Activated CD8-positive, alpha-beta memory T cell treated with anti-CD3 and anti-CD28 coated beads, Interleukin-2, amount 50 U/mL, for 48 hours (primary cell): ENCODE results near the gene MAPK13.
"Not testable (repeated sequence)": the region's sequence is repeated elsewhere in the genome, so short reads cannot be mapped to it uniquely, and the experiment has no call there.

Source experiments
- DNase-seq: peaks from one replicate; pipeline ENCODE4 v3.0.0-alpha.2; 2020

Gene MAPK13

GRCh38 chr6:36115412-36115811, 14.9 kb upstream of the MAPK13 start:
- DNase-seq = no peak

- no peak for DNase-seq
Measured at GRCh38 chr6:36116066-36116864, 14.0 kb upstream of the MAPK13 start.

- no peak for DNase-seq
Measured at GRCh38 chr6:36116943-36117342, 13.4 kb upstream of the MAPK13 start.

- no peak for DNase-seq
Measured at GRCh38 chr6:36117658-36118549, 12.4 kb upstream of the MAPK13 start.

GRCh38 chr6:36118550-36119107, 11.7 kb upstream of the MAPK13 start:
- DNase-seq = no peak

GRCh38 chr6:36119209-36119608, 11.1 kb upstream of the MAPK13 start:
- DNase-seq = no peak

- DNase-seq = no peak
Measured at GRCh38 chr6:36120018-36120417, 10.3 kb upstream of the MAPK13 start.

- no peak for DNase-seq
Measured at GRCh38 chr6:36120539-36120938, 9.8 kb upstream of the MAPK13 start.

- DNase-seq = peak; percentile 78
Measured at GRCh38 chr6:36120979-36121786, 9.1 kb upstream of the MAPK13 start.

- no peak for DNase-seq
Measured at GRCh38 chr6:36121787-36122494, 8.4 kb upstream of the MAPK13 start.

- DNase-seq = no peak
Measured at GRCh38 chr6:36122495-36123269, 7.6 kb upstream of the MAPK13 start.

- DNase-seq = peak; percentile 92
Measured at GRCh38 chr6:36123270-36124139, 6.8 kb upstream of the MAPK13 start.

GRCh38 chr6:36124346-36124745, 6.0 kb upstream of the MAPK13 start:
- DNase-seq = not testable (repeated sequence)

GRCh38 chr6:36124881-36125280, 5.4 kb upstream of the MAPK13 start:
- no peak for DNase-seq

- no peak for DNase-seq
Measured at GRCh38 chr6:36125575-36125974, 4.7 kb upstream of the MAPK13 start.

- DNase-seq = no peak
Measured at GRCh38 chr6:36126121-36126520, 4.2 kb upstream of the MAPK13 start.

- DNase-seq = no peak
Measured at GRCh38 chr6:36126553-36127458, 3.5 kb upstream of the MAPK13 start.

- DNase-seq = no peak
Measured at GRCh38 chr6:36127462-36128016, 2.8 kb upstream of the MAPK13 start.

- no peak for DNase-seq
Measured at GRCh38 chr6:36128073-36128472, 2.2 kb upstream of the MAPK13 start.
